DND-41 (cell line): Measurements from ENCODE around the gene TGM3.

Experiments
- EZH2 ChIP-seq: IDR thresholded peaks from 3 replicates; pipeline ENCODE4 v1.6.1; 2012; ENCODE audit warnings: borderline replicate concordance, low read depth, mild to moderate bottlenecking, moderate library complexity, low read length, inconsistent platforms; ENCODE audit not compliant: severe bottlenecking
- TF ChIP-seq, protein P1 (sequence below): IDR thresholded peaks from 2 replicates; pipeline ENCODE4 v1.5.1; 2012; ENCODE audit warnings: borderline replicate concordance, low read length, moderate library complexity, mild to moderate bottlenecking; ENCODE audit not compliant: poor library complexity, severe bottlenecking; ENCODE audit errors: extremely low read depth

DNA sequence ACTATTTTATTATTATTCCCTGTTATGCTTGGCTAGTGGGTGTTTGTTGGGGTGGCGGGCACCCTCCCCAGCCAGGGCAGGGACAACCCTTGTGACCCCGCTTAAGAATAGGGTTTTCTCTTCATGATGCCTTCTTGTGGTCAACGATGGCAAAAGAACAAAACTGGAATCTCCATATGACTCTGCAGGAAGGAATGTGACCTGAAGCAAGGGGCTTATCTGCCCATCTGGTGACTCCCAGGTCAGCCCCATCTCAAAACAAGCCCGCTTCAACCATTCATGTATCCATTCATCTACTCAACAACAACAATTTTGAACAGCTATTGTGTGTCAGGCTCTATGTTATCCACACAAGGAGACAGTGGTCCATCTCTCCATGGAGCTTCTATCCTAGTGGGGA, 54.0 kb downstream of the TGM3 start:
- TF ChIP-seq, protein P1, sequence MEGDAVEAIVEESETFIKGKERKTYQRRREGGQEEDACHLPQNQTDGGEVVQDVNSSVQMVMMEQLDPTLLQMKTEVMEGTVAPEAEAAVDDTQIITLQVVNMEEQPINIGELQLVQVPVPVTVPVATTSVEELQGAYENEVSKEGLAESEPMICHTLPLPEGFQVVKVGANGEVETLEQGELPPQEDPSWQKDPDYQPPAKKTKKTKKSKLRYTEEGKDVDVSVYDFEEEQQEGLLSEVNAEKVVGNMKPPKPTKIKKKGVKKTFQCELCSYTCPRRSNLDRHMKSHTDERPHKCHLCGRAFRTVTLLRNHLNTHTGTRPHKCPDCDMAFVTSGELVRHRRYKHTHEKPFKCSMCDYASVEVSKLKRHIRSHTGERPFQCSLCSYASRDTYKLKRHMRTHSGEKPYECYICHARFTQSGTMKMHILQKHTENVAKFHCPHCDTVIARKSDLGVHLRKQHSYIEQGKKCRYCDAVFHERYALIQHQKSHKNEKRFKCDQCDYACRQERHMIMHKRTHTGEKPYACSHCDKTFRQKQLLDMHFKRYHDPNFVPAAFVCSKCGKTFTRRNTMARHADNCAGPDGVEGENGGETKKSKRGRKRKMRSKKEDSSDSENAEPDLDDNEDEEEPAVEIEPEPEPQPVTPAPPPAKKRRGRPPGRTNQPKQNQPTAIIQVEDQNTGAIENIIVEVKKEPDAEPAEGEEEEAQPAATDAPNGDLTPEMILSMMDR = no peak
- TF ChIP-seq EZH2 = no peak
